GM19395 (cell line): ENCODE measurements around the gene GDPD3.

Source experiments
- ATAC-seq: cut with Tn5 transposase; IDR thresholded peaks from one replicate; pipeline ENCODE4 v1.9.1; 2021; ENCODE audit warnings: mild to moderate bottlenecking, moderate library complexity; ENCODE audit not compliant: unreplicated experiment

Gene GDPD3, protein sequence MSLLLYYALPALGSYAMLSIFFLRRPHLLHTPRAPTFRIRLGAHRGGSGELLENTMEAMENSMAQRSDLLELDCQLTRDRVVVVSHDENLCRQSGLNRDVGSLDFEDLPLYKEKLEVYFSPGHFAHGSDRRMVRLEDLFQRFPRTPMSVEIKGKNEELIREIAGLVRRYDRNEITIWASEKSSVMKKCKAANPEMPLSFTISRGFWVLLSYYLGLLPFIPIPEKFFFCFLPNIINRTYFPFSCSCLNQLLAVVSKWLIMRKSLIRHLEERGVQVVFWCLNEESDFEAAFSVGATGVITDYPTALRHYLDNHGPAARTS

DNA sequence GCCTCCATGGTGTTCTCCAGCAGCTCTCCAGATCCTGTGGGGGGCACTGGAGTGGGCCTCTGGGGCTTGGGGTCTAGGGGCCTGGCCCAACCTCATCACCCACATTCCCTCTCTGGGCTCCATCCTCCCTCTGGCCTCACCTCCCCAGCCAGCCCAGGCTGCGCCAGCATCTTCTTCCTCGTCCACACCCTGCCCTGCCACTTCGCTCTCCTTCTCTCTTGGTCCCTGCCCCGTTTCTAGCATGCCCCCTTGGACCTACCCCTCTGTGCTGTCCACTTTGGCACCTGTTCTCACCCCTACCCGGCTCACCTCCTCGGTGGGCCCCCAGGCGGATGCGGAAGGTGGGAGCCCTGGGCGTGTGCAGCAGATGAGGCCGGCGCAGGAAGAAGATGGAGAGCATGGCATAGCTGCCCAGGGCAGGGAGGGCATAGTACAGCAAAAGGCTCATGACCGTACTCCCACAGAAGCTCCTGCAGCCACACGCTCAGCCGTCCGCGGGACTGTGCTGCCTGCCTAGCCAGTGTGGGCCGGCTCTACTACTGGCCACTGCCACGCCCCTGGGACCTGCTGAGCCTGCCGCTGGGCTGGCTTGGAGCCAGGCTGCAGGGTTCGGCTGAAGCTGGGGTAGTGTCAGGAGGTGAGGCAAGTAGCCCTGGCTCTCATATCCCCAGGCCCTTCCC lies at the start of gene GDPD3:
Gene GDPD3, minus strand, starts transcription at position 507 of the 680 bp plus-strand sequence. Its CDS starts 59 bp downstream, at position 448.
- no peak for ATAC-seq

DNA sequence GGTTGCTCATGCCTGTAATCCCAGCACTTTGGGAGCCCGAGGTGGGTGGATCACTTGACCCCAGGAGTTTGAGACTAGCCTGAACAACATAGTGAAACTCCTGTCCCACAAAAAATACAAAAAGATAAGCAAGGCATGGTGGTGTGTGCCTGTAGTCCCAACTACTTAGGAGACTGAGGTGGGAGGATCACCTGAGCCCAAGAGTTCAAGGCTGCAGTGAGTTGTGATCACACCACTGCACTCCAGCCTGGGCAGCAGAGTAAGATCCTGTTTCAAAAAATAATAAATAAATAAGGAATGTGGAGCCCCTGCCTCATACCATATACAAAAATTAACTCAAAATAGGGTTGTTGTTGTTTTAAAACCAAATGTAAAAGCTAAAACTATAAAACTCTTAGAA lies 43.9 kb upstream of the GDPD3 start:
- ATAC-seq = no peak

DNA sequence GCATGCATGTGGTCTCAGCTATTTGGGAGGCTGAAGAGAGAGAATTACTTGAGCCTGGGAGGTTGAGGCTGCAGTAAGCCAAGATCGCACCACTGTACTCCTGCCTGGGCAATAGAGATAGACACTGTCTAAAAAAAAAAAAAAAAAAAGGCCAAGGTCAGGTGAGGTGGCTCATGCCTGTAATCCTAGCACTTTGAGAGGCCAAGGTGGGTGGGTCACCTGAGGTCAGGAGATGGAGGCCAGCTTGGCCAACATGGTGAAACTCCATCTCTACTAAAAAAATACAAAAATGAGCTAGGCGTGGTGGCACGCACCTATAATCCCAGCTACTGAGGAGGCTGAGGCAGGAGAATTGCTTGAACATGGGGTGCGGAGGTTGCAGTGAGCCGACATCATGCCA lies 41.9 kb upstream of the GDPD3 start:
- ATAC-seq = no peak

DNA sequence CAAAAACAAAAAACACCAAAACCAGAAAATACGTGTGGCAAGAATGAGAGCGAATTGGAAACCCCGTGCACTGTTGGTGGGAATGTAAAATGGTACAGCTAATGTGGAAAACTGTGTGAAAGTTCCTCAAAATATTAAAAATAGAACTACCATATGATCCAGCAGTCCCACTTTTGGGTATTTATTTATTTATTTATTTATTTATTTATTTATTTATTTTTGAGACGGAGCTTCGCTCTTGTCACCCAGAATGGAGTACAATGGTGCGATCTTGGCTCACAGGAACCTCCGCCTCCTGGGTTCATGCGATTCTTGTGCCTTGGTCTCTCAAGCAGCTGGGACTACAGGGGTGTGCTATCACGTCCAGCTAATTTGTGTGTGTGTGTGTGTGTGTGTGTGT lies 39.2 kb upstream of the GDPD3 start:
- ATAC-seq = no peak

DNA sequence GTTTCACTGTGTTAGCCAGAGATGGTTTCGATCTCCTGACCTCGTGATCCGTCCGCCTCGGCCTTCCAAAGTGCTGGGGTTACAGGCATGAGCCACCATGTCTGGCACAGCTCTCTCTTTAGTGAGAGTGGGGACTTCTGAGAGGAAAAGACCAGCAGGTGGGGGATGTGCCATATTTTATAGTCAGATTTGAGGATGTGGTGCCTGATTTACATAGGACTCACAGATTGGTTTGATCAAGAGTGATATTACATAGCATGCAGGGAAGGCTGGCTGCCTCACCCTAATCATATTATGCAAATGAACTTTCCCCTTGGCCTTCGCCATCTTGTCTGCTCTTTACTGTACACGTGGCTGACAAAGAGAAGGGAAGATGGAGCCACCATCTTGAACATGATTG lies 37.8 kb upstream of the GDPD3 start:
- no peak for ATAC-seq

DNA sequence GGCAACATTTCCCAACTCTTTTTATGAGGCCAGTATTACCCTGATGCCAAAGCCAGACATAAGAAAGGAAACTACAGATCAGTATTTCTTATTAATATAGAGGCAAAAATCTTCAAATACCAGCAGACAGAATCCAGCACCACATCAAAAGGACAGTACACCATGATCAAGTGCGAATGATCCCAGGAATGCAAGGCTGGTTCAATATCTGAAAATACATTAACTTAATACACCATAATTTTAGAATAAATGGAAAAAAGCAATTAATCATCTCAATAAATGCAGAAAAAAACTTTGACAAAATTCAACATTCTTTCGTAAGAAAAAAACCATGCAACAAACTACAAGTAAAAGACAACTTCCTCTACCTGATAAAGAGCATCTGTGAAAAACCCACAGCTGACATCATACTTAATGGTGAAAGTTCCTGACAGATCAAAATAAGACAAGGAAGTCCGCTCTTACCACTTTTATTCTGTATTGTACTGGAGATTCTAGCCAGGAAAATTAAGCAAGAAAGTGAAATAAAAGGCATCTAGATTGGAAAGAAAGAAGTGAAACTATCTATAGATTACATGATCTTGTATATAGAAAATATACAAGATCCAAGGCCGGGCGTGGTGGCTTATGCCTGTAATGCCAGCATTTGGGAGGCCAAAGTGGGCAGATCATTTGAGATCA lies 36.1 kb upstream of the GDPD3 start:
- ATAC-seq = no peak

DNA sequence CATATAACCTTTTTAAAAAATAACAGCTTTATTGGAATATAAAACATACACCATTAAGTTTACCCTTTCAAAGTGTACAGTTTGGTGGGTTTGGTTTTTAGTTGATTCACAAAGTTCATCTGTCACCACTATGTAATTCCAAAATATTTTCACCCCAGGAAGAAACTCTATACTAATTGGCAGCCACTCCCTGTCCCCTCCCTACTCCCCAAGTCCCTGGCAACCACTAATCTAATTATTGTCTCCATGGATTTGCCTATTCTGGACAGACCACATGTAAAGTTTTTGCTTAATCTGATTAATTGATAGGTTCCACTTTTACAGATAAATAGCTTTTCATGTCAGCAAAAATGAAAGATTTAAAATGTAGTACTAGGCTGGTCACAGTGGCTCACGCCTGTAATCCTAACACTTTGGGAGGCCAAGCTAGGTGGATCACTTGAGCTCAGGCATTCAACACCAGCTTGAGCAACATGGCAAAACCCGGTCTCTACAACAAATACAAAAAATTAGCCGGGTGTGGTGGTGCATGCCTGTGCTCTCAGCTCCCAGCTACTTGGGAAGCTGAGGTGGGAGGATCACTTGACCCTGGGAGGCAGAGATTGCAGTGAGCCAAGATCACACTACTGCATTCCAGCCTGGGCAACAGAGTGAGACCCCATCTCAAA lies 34.6 kb upstream of the GDPD3 start:
- no peak for ATAC-seq

DNA sequence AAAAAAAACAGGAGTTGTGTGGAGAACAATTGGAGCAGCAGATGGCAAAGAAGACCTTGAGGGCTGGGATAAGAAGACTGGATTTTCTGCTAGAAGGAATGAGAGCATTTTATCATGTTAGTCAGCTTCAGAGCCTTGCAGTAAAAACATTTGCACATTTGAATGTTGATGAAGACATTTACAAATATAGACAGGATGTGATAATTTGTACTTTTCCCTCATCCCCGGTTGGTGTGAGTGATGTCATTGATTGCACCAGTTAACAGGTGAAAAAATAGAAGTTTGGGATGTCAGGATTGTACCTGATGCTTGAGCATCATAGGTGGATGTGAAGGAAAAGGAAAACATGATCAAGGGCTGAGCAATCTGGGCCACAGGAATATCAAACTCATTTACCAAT lies 32.3 kb upstream of the GDPD3 start:
- no peak for ATAC-seq

DNA sequence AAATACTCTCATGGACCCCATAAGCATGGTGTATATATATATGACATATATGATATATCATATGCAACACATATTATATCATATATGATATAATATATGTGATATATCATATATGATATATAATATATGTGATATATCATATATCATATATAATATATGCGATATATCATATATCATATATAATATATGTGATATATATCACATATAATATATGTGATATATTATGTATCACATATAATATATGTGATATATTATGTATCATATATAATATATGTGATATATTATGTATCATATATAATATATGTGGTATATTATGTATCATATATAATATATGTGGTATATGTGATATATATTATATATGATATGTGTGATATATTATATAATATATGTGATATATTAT lies 31.6 kb upstream of the GDPD3 start:
- ATAC-seq = no peak

DNA sequence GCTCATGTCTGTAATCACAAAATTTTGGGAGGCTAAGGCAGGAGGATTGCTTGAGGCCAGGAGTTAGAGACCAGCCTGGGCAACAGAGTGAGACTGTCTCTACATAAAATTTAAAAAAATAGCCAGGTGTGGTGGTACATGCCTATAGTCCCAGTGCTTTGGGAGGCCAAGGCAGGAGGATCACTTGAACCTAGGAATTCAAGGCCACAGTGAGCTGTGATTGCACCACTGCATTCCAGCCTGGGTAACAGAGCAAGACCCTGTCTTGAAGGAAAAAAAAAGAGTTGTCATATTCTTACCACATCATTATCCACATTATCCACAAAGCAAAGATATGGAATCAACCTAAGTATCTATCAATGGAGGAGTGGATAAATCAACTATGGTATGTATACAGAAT lies 30.7 kb upstream of the GDPD3 start:
- no peak for ATAC-seq

DNA sequence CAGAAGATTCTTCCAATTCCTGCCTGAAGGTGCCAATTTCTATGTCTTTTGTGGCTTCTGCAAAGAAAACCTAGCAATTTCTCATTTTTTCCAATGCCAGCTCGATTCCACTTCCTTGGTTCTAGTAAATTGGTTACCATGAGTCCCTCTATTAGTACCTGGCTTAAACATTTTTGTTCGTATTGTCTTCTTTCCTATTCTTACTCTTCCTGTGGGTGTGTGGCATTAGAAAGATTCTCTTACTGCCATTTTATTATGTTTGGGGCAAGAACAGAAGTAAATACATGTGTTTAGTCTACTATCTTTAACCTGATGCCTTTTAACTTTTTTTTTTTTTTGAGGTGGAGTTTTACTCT lies 30.0 kb upstream of the GDPD3 start:
- ATAC-seq = no peak

DNA sequence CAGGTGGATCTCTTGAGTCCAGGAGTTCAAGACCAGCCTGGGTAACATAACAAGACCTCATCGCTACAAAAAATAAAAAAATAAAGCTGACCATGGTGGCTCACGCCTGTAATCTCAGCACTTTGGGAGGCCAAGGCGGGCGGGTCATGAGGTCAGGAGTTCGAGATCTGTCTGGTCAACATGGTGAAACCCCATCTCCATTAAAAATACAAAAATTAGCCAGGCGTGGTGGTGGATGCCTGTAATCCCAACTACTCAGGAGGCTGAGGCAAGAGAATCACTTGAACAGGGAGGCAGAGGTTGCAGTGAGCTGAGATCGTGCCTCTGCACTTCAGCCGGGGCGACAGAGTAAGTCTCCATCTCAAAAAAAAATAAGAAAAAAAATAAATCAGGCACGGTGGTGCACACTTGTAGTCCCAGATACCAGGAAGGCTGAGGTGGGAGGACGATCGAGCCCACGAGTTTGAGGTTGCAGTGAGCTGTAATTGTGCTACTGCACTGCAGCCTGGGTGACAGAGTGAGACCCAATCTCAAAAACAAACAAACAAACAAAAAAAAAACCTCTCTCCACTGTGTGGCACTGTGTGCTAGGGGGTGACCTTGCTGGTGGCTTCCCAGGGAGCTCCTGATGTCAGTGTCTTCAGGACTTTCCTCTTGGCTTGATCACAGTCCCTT lies 29.5 kb upstream of the GDPD3 start:
- no peak for ATAC-seq

DNA sequence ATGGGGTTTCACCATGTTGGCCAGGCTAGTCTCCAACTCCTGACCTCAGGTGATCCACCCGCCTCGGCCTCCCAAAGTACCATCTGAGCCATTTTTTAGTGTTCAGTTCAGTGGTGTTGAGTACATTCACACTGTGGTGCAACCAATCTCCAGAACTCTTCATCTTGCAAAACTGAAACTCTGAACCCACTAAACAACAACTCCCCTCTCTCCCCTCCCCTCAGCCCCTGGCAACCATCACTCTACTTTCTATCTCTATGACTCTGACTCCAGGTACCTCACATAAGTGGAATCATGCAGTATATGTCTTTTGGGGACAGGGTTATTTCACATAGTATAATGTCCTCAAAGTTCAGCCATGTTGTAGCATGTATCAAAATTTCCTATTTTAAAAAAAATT lies 28.4 kb upstream of the GDPD3 start:
- ATAC-seq = no peak

DNA sequence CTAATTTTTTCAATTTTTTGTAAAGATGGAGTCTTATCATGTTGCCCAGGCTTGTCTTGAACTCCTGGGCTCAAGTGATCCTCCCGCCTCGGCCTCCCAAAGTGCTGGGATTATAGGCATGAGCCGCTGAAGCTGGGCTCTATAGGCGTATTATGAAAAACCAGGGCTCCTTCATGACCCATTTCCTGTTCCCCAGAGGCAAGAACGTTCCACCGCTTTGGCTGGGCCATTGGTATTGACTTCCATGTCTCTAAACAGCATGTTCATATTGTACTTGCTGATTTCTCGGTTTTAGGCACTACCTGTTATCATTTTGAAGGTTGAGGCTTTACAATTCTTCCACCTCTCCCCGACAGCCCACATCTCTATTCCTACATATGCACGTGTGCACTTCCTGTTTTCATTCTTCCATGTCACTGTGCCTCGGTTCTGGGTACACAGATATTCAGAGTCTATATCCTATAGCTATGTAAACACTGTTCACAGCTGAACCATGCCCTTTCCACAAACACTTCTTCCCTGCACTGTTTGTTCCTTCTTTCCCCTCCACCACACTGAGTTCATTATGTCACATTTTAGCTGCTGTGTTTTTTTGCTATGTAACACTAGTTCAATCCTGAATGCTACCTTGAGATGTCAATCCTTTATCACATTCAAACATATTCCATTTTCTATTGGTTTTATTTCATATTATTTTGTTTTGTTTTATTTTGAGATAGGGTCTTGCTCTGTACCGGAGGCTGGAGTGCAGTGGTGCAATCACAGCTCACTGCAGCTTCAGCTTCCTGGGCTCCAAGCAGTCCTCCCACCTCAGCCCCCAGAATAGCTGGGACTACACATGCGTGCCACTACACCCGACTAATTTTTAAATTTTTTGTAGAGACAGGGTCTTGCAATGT lies 26.5 kb upstream of the GDPD3 start:
- ATAC-seq = no peak

DNA sequence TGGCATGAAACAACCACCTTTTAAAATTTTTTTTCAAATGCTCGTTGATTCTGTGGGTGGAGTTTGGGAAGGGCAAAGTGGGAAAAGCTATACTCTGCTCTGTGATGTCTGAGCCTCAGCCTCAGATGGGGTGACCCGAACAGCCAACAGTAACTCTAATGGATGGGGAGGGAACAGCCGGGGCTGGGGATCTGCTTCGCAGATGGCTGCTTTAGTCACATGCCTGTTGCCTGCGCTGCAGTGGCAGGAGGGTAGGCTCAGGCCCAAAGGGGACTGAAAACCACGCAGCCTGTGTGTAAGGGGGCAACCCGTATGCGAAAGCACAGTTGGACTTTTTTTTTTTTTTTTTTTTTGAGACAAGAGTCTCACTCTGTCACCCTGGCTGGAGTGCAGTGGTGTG lies 24.6 kb upstream of the GDPD3 start:
- no peak for ATAC-seq

DNA sequence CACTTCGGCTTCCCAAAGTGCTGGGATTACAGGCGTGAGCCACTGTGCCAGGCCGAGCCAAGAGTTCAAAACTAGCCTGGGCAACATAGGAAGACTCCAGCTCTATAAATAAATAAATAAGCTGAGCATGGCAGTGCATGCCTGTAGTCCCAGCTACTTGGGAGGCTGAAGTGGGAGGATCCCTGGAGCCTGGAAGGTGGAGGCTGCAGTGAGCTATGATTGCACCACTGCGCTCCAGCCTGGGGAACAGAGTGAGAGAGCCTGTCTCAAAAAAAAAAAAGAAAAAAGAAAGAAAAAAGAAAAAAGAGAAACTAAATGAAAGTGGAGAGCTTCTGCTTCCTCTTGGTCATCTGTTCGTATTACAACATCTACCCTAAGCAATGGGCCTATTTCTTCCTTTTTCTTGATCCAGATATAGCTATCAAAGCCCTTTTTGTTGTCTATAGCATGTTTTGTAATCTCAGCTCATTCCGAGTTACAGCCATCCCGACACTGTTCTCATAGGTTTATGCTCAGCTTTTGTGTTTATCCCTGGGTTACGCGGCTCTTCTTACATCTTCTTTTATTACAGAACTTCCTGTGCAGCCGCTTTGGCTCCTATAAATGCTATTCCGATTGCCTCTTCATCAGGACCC lies 23.8 kb upstream of the GDPD3 start:
- no peak for ATAC-seq

DNA sequence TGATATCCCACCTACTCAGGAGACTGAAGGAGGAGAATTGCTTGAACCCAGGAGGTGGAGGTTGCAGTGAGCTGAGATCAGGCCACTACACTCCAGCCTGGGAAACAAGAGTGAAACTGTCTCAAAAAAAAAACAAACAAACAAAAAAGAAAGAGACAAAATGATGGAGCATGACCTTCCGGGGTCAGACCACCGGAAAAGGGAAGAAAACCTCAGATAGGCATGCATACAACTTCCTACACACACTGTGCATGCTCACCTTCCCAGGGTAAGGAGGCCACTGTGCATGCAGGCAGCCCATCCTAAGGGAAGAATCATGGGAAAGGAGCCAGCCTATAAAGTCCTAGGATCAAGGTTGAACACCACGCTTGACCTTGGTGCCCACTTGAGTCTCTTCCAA lies 19.3 kb upstream of the GDPD3 start:
- ATAC-seq = no peak

DNA sequence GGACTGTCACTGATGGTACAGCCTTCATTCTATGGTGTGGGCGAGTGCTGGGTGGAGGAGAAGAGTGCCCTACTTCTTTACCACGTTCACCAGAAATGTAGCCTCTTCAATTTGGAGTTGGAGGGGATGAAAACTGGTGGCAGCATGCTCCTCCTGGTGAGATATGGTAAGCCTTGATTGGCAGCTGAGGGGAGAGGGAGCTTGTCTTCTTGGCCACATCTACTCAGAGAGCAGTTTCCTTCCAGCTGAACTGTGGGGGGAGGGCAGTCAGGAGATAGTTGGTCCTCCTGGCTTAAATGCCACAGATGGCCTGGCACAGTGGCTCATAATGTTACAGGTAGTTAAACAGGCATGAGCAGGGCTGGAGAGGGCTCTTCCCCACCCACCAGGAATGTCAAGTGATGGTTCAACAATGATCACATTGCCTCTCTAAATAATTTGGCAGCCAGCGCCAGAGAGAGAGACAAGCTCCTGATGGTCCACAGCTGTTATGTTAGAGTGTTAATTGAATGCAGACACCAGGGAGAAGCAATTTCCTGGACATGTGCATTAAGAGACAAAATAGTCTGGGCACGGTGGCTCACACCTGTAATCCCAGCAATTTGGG lies 18.6 kb upstream of the GDPD3 start:
- no peak for ATAC-seq

DNA sequence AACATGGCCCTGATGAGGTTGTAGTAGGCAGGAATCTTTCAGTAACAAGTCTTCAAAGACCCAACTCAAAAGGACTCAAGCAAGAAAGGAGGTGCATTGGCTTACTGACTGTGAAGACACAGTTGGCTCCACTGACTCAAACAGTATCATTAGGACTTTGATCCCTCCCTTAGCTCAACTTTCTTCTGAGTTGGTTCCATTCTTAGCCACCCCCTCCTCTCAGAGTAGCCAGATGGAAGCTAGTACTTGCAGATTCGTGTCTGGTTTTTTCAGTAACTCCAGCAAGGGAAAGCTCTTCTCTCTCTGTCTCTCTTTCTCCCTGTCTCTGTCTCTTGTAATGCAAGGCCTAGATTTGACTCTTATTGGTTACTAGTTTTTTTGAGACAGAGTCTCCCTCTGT lies 14.7 kb upstream of the GDPD3 start:
- no peak for ATAC-seq
